ENCODE results near the gene MIX23.
A peak's percentile ranks its signal among the peaks of the same experiment; 100 is the strongest.

The MIX23 gene

DNA sequence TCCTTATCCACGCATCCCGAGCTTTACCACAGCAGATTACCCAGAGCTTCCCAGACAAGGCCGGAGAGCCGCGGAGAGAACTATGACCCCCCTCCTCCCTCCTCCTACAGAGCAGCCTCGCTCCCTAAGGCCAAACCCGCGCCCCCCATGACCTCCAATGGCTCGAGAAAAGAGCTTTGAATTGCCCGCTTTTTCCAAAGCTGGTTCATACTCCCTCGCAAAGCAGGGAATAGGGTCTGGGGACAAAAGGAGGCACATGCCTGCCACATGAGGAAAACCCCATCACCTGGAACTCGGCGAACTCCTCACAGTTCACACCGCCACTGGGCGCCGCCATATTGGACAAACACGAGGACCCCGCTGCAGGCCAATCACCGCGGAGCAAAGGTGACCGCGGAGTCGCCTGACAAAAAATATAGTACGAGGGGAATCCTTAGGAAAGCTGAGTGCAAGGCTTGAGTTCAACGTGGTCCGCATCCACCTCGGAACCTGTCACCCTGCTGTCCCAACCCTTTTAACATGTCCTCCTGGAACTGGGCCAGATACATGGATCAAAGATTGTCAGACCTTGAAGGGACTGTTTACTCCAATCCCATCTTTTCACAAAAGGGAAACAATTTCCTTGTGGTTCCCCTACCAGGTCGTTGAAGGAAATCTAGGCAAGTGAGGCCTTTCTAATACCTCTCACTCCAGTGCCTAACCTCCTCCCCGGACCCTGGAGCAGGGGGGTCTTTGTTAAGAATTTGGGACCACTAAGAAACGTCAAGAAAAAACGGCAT, at the start of gene MIX23:
Gene MIX23, minus strand, starts transcription at position 344 of the 779 bp plus-strand sequence. Its CDS starts 7 bp downstream, at position 337.
- DNase-seq (ENCODE audit: low read depth, low spot score), result peak; percentile 43

DNA sequence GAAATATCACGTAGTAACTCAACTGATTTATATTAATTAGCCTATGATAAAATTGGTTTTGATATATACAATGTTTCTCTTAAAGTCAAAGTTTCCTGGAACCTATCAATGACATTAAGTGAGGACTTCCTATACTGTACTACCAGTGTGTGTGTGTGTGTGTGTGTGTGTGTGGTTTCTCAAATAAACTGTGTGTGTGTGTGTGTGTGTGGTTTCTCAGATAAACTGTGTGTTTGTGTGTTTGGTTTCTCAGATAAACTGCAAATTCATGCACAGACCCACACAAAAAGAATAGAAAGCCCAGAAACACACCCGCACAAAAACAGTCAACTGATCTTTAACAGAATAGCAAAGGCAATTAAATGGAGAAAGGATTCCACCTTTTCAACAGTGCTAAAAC, 47.3 kb upstream of the MIX23 start:
- no peak for DNase-seq (ENCODE audit: low read depth, low spot score)

- no peak for DNase-seq (ENCODE audit: low read depth, low spot score)
These were observed 44.9 kb upstream of the MIX23 start for GRCh38 chr3:122427857-122428471.

GRCh38 chr3:122421836-122422235, 38.8 kb upstream of the MIX23 start:
- no peak for DNase-seq (ENCODE audit: low read depth, low spot score)

DNA sequence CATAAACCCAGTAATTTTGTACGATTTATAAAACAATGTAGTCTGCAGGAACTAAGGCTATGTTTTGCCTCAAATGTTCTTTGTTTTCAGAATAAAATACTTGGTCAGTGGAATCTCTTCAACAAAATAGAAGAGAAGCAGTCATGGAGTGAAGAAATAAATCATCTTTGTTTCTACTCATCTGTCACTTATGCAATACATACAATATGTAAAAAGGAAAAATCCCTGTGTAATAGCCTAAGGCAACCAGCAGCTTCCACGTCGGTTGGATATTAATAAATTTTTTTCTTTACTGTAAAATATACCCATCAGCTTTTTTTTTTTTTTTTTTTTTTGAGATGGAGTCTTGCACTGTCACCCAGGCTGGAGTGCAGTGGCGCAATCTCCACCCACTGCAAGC, 38.1 kb upstream of the MIX23 start:
- no peak for DNase-seq (ENCODE audit: low read depth, low spot score)

DNA sequence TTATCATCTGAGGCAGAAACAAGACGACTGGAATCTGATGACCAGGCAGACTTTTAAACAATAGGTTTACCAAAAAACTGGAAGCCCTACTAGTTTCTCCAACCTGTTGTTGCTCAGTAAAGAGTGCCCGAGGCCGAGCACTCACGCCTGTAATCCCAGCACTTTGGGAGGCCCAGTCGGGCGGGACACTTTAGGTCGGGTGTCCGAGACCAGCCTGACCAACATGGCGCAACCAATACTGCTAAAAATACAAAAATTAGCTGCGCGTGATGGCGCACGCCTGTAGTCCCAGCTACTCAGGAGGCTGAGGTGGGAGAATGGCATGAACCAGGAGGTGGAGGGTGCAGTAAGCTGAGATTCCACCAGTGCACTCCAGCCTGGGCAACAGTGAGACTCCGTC, 33.9 kb upstream of the MIX23 start:
- no peak for DNase-seq (ENCODE audit: low read depth, low spot score)

DNA sequence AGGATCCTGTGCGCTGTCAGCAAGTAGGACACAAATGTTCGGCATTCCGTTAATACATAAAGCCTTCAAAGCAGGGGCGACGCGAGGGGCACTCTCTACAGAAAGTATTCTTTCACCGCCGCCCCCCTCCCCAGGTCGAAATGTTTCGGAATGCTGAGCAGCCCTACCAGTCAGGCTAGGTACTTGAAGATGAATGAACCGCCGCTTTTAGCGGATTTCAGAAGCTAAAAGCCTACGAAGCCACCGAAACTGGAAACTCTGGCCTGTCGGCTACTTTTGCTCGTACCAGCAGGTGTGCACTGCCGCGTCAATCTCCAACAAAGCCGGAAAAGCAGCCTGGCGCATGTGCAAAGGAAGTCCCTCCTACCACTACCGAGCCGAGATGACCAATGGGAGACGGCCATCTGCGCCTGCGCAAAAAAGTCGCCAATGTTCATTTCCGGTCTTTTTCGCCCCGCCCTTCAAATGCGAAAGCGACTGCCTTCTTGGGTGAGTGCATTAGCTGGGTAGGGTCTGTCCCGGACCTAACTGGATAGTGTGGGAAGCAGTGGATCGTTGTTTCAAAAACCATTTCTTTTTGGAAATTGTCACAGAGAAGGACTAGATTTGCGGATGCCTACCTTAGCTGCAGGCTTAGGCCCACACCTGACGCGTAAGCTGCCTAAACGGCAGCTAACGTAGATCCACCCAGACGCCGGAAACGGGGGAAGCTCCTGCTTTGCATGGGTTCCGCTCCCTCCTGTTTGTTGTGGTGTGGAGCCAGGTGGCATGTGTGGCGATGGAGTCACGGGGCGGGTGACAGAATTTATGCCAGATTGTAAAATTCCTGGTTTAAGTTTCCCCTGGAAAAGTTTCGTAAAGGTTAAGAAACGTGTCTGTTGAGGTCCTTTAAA, 33.0 kb upstream of the MIX23 start, which contains the start of gene WDR5B:
Gene WDR5B, minus strand, starts transcription at position 301 of the 893 bp plus-strand sequence. CDS start 534 bp downstream, outside the sequence.
- peak; percentile 97 for DNase-seq (ENCODE audit: low read depth, low spot score)

GRCh38 chr3:122415104-122415744, 32.2 kb upstream of the MIX23 start:
- peak; percentile 4 for DNase-seq (ENCODE audit: low read depth, low spot score)

DNA sequence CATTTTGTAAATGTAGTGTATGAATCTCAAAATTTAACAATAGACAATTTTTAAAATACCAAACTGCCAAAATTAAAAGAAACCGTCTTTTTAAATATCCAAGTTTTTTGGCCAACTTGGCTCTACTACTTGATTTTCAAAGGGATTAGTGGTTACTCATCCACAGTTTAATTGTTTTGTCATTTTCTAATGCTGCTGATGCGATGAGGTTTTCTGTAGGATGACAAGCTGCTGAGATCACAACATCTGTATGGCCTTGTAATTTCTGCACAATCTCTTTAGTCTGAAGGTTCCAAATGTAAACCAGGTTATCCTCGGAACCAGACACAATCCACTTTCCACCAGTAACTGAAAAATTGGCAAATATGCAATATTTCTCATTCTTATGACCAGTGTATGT, 31.4 kb upstream of the MIX23 start:
- DNase-seq (ENCODE audit: low read depth, low spot score), result no peak

- DNase-seq (ENCODE audit: low read depth, low spot score), result no peak
These were observed 27.6 kb upstream of the MIX23 start for GRCh38 chr3:122410639-122411038.

DNA sequence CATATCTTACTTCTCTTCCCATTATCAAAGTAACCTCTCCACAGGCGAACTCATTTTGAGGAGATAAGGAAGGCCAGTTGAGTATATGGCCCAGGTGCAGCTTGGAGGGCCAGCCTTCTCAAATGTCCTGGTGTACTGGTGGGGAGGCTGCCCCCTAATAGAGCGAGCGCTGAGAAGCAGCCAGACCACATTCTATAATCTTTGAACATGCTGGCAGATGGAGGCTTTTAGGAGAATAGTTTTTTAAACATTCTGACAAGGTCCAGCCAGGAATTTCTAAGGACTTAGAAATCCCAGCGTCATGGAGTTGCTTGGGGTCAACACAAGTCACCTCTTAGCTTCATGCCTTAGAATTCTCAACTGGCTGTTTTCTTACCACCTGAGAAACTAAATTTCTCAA, 27.1 kb upstream of the MIX23 start:
- DNase-seq (ENCODE audit: low read depth, low spot score), result no peak

- DNase-seq (ENCODE audit: low read depth, low spot score), result no peak
These were observed 26.4 kb upstream of the MIX23 start for GRCh38 chr3:122409446-122409845.

DNA sequence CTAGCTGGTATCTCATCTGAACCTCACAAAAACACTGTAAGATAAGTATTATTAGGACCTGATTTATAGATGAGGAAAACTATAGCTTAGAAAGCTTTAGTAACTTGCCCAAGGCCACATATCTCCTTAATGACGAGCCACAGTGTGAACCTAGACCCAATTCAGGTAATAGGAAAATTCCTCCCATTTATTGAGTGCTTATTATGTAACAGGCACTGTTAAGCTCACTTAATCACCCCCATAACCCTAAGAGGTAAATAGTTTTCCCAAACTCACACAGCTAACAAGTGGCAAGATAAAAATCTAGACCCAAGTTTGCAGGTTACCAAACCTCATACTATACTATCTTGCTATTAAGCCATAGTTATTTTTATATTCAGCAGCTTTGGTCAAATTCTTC, 24.9 kb upstream of the MIX23 start:
- DNase-seq (ENCODE audit: low read depth, low spot score), result no peak

DNA sequence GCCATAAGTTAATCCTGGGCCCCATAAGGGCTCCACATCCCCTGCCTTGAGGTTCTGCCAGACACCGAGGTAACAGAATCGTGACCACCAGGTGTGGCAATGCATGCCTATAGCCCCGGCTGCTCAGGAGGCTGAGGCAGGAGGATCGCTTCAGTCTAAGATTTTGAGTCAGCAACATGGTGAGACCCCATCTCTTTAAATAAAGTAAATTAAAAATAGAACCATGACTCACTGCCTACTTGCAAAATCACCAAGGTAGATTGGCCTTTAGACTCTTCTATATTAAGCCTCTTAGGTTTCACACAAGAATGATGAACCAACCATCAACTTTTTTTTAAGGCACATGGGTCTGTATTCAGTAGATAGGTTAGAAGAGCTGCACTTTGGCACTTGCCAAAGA, 23.2 kb upstream of the MIX23 start:
- DNase-seq (ENCODE audit: low read depth, low spot score), result no peak

- no peak for DNase-seq (ENCODE audit: low read depth, low spot score)
These were observed 22.0 kb upstream of the MIX23 start for GRCh38 chr3:122405015-122405414.

DNA sequence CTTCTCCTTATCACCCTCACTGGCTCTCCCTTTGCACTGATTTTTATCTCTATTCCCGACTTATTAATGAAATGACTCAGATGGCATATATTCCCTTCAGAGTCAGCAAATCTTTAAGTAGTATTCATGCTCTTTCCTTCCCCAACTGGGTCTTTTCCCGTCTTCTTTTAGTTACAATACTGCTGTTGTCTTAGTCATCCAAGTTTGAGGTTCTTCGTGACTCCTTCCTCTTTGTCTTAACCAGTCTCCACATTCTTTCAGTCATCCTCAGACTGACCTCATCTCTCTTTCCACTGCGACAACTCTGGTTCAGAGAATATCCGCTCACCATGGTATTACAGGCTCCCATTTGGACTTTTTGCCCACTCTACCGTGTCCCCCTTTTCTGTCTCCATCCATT, 20.5 kb upstream of the MIX23 start:
- no peak for DNase-seq (ENCODE audit: low read depth, low spot score)

DNA sequence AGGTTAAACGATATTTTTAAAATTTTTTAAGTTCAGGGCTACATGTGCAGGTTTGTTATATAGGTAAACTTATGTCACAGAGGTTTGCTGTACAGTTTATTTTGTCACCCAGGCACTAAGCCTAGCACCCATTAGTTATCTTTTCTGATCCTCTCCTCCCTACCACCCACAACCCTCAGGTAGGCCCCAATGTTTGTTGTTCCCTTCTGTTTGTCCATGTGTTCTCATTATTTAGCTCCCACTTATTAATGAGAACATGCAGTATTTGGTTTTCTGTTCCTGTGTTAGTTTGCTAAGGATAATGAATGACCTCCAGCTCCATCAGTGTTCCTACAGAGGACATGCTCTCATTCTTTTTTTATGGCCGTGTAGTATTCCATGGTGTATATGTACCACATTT, 15.9 kb upstream of the MIX23 start:
- no peak for DNase-seq (ENCODE audit: low read depth, low spot score)

GRCh38 chr3:122397201-122397600, 14.2 kb upstream of the MIX23 start:
- DNase-seq (ENCODE audit: low read depth, low spot score), result no peak

DNA sequence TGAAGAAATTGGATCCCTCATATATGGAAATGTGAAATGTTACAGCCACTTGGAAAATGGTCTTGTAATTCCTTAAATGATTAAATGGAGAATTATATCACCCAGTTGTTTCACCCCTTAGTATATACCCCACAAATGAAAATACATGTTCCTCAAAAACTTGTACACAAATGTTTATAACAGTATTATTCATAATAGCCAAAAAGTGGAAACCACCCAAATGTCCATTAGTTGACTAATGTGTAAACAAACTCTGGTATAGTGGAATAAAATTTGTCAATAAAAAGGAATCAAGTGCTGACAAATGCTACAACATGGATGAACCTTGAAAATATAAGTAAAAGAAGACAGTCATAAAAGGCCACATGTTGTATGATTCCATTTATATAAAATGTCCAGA, 13.5 kb upstream of the MIX23 start:
- no peak for DNase-seq (ENCODE audit: low read depth, low spot score)

GRCh38 chr3:122395582-122395981, 12.6 kb upstream of the MIX23 start:
- no peak for DNase-seq (ENCODE audit: low read depth, low spot score)

GRCh38 chr3:122394173-122394572, 11.1 kb upstream of the MIX23 start:
- no peak for DNase-seq (ENCODE audit: low read depth, low spot score)
